GM12873 (cell line): ENCODE data around the gene IL1R2.

Experiments used
- TF ChIP-seq, protein P1 (sequence below): IDR thresholded peaks from 2 replicates; pipeline ENCODE4 v1.5.1; 2012; ENCODE audit warnings: low read depth, mild to moderate bottlenecking, moderate library complexity, low read length, control low read depth; ENCODE audit not compliant: insufficient read depth; ENCODE audit errors: missing control alignments

Gene IL1R2, protein sequence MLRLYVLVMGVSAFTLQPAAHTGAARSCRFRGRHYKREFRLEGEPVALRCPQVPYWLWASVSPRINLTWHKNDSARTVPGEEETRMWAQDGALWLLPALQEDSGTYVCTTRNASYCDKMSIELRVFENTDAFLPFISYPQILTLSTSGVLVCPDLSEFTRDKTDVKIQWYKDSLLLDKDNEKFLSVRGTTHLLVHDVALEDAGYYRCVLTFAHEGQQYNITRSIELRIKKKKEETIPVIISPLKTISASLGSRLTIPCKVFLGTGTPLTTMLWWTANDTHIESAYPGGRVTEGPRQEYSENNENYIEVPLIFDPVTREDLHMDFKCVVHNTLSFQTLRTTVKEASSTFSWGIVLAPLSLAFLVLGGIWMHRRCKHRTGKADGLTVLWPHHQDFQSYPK

DNA sequence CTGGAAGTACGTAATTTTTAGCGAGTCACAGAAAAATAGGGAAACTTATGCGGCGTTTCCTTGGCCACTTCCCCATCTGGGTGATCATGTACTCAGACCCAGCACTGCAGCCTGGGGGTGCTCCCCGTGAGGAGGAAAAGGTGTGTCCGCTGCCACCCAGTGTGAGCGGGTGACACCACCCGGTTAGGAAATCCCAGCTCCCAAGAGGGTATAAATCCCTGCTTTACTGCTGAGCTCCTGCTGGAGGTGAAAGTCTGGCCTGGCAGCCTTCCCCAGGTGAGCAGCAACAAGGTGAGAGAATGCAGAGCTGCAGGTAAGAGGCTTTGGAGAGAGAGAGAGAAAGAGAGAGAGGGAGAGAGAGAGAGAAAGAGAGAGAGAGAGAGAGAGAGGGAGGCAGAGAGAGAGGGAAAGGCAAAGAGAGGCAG is at the start of gene IL1R2:
IL1R2 (plus strand) TSS at position 240 of the 425 bp plus-strand sequence. CDS start 16,616 bp downstream, outside the sequence.
- TF ChIP-seq, protein P1, sequence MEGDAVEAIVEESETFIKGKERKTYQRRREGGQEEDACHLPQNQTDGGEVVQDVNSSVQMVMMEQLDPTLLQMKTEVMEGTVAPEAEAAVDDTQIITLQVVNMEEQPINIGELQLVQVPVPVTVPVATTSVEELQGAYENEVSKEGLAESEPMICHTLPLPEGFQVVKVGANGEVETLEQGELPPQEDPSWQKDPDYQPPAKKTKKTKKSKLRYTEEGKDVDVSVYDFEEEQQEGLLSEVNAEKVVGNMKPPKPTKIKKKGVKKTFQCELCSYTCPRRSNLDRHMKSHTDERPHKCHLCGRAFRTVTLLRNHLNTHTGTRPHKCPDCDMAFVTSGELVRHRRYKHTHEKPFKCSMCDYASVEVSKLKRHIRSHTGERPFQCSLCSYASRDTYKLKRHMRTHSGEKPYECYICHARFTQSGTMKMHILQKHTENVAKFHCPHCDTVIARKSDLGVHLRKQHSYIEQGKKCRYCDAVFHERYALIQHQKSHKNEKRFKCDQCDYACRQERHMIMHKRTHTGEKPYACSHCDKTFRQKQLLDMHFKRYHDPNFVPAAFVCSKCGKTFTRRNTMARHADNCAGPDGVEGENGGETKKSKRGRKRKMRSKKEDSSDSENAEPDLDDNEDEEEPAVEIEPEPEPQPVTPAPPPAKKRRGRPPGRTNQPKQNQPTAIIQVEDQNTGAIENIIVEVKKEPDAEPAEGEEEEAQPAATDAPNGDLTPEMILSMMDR, result no peak

DNA sequence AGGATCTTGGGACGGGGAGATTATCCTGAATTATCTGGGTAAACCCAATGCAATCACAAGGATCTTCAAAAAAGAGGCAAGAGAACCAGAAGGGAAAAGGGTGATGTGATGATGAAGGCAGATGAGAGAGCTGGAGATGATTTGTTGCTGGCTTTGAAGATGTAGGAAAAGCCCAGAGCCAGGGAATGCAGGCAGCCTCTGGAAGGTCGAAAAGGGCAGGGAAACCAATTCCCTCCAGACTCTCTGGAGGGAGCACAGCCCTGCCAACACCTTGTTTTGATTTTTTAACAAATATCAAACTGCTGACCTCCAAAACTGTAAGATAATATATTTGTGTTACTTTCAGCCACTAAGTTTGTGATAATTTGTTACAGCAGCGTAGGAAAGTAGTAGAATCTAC is 48.9 kb upstream of the IL1R2 start:
- TF ChIP-seq, protein P1, result no peak

DNA sequence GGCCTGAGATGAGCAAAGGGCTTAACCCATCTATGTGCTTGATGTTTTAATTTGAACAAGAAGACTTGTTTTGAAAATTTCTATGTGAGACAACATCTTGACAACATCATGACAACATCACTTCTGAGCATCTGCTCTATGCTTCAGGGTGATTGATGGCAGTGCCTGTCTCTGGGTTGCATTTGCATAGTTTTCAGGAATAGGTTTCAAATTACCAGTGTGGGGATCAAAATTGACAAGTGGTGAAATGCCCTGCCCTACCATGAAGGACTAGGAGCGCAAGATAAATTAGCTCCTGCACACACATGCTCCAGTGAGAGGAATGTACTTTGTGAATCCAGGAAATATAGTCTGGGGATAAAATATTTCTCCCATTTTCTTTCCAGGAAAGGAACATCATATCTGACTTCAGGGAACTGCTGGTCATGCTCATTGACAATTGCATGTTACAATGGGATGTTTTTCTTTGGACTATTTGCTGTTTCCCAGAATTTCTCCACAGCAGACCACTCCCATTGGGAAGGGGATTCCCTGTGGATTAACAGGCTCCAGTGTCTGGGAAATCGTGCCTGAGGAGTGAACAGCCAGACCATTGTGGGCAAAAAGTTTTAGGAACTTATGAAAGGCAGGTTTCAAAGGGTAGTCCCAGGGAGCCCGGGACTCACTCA is 45.3 kb upstream of the IL1R2 start:
- TF ChIP-seq, protein P1, result no peak

DNA sequence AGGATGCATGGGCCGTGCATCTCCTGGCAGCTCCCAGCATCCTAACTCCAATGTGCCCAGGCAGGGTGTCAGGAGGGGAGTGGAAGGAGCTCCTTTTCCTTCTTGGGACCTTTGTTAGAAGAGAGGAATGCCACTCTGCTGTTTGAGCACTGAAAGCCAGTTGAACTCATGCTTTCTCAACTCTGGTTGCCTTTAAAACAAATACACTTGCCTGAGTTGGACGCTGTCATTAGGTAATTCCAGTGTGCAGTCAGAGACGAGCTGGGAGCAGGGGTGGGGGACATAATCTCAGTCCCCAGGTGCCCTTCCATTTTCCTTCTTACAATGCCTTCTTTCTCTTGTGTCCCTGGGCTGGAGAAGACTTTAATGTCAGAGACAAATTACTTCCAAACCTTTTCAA is 44.4 kb upstream of the IL1R2 start:
- TF ChIP-seq, protein P1, result no peak

DNA sequence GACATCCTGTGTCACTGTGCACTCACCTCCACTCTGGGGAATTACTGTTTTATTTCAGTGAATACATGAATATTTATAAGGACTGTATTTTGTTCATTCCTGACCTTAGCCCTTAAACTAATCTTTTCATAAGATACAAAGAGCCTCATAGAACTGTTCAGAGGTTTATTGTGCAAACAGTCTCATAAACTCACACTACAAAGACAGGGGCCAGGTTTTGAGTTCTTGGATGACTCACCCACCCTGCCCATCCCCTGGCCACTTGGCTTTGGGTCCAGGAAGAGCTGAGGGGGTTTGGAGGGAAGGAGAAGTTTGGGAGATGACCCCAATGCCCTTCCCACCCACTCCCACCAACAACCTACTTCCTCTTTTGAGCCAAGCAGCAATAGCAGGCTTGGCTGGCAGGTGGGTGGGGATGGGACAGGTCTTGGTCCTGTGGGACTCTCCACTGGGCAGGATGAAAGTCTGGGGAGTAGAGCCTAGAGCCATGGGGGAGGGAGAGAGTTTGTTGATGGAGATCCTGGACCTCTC is 43.1 kb upstream of the IL1R2 start:
- TF ChIP-seq, protein P1, result no peak

DNA sequence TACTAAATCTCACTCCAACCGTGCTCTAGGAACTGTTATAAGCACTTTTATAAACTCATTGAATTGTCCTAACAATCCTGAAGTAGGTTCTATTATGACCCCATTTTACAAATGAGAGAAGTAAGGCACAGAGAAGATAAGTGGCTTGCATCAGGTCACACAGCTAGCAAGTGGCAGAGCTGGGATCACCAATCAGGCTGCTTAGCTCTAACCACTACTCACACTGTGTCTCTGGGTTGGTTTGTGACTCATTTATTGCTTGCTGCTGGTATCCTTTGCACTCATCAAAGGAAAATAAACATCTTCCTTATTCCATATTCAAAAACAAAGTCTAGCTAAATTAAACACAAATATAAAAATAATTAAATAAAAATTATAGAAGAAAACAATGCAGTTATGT is 42.5 kb upstream of the IL1R2 start:
- TF ChIP-seq, protein P1, result no peak

DNA sequence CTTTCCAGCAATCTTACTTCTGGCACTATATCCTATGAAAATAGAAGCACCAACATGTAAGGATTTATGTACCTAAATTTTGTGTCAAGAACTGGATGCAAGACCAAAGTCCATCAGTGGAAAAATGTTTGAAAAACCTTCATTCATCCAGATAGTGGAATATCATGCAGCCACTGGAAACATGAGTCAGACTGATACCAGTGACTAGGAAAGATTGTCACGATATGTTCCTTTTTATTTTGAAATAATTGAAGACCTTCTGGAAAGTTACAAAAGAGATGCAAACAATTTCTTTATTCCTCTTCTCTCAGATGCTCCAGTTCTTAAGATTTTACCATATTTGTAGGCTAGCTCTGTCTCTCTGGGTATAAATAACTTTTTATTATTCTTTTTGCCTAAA is 40.5 kb upstream of the IL1R2 start:
- TF ChIP-seq, protein P1, result no peak
